GM12892 (cell line): ENCODE measurements around the gene G6PC2.

Source experiments
- POLR2A ChIP-seq: IDR thresholded peaks from 2 replicates; pipeline ENCODE4 v1.6.1; 2011; ENCODE audit warnings: low read depth, low read length, control low read depth
- TAF1 ChIP-seq: IDR thresholded peaks from 2 replicates; pipeline ENCODE4 v1.6.1; 2011; ENCODE audit warnings: low read depth, mild to moderate bottlenecking, control low read depth, low read length, borderline replicate concordance

DNA sequence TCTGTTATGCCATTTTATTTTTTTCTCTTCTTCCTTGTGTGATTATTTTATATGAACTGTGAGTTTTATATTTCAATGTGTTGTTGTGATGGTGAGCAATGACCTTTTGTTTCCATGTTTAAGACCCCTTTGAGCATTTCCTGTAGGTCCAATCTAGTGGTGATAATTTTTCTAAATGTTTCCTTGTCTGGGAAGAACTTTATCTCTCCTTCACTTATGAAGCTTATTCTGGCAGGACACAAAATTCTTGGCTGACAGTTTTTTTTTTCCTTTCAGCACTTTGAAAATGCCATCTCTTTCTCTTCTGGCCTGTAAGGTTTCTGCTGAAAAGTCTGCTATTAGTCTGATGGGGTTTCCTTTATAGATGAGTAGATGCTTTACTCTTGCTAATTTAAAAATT is 53.2 kb downstream of the G6PC2 start:
- TF ChIP-seq POLR2A: no peak
- TF ChIP-seq TAF1: no peak
